ENCODE measurements around the gene FAM177A1.

GRCh38 chr14:35016568-35016967, 29.5 kb upstream of the FAM177A1 start:
- TF ChIP-seq, protein P1, sequence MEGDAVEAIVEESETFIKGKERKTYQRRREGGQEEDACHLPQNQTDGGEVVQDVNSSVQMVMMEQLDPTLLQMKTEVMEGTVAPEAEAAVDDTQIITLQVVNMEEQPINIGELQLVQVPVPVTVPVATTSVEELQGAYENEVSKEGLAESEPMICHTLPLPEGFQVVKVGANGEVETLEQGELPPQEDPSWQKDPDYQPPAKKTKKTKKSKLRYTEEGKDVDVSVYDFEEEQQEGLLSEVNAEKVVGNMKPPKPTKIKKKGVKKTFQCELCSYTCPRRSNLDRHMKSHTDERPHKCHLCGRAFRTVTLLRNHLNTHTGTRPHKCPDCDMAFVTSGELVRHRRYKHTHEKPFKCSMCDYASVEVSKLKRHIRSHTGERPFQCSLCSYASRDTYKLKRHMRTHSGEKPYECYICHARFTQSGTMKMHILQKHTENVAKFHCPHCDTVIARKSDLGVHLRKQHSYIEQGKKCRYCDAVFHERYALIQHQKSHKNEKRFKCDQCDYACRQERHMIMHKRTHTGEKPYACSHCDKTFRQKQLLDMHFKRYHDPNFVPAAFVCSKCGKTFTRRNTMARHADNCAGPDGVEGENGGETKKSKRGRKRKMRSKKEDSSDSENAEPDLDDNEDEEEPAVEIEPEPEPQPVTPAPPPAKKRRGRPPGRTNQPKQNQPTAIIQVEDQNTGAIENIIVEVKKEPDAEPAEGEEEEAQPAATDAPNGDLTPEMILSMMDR (IDR thresholded peaks at IDR 0.05; ENCODE audit: poor library complexity, severe bottlenecking), result no peak
- TF ChIP-seq SMC3 (conservative IDR thresholded peaks at IDR 0.05; ENCODE audit: poor library complexity), result no peak
- no peak for TF ChIP-seq POLR2AphosphoS5 (IDR thresholded peaks at IDR 0.05)

Measured in neural cell (in vitro differentiated cells).